ENCODE data around the gene RNF213.
"Not testable (repeated sequence)": the region's sequence is repeated elsewhere in the genome, so short reads cannot be mapped to it uniquely, and the experiment has no call there.

The RNF213 gene

DNA sequence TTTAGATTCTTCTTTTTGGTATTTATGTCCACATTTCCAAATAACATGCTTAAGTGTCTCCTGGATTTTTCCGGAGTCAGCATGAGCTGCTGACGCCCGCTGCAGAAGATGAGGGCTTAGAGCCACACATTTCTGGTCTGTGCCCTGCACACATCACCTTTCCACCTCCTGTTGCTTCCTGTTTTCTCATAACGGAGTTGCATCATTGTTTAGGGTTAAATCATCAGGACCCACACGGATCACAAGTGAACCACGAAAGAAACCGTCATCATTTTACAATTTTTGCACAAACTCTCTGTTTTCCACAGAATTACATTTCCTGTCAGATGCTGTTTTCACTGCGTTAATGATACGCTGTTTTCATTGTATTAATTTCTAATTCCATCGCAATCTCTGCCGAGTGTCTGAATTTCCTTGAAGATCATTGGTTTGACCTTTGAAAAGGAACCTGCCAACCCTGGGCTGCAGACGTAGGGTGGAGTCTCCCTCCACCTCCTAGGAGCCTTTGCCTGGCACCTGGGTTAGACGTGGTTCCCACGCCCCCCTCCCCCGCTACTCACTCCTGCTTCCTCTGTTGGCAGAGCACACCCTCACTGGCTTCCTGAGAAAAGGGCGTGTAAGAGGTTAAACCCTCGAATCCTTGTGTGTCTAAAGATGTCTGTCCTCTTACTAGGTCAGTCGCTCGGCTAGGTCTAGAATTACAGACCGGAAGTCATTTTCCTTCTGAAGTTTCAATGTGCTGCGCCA is 68.2 kb downstream of the RNF213 start:
- H3K27ac ChIP-seq: no peak overlapping the region
- TF ChIP-seq CTCF (conservative IDR thresholded peaks at IDR 0.05): no peak

DNA sequence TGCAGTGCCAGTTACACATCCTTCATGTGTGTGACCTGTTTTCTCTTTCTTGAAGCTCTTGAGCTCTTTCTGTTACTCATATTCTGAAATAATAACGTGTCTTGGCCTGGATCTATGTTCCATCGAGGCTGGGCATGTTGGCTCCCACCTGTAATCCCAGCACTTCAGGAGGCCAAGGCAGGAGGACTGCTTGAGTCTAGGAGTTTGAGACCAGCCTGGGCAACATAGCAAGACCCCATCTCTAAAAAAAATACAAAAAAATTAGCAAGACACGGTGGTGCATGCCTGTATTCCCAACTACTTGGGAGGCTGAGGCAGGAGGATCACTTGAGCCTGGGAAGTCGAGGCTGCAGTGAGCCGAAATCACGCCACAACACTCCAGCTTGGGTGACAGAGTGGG is 68.8 kb downstream of the RNF213 start:
- not testable (repeated sequence) for H3K27ac ChIP-seq

DNA sequence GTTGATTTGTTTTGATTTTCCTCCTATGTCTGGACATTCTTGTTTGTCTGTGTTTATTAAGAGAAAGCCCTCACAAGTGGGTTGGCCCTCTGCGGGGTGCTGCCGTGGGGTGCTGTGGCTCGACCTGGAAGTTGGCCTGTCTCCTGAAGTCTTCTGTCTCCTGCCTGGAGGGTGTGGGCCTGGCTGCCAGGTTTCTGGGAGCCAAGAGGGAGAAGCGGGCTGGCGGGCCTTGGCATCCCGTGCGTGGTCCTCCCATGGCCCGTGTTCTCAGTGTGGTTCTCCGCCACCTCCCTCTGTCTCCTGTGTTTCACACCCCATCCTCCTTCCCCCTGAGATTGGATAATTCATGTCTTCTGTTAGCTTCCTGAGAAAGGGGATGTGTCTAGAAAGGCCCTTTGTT is 69.6 kb downstream of the RNF213 start:
- no peak overlapping the region for H3K27ac ChIP-seq
- no peak for TF ChIP-seq CTCF (conservative IDR thresholded peaks at IDR 0.05)

DNA sequence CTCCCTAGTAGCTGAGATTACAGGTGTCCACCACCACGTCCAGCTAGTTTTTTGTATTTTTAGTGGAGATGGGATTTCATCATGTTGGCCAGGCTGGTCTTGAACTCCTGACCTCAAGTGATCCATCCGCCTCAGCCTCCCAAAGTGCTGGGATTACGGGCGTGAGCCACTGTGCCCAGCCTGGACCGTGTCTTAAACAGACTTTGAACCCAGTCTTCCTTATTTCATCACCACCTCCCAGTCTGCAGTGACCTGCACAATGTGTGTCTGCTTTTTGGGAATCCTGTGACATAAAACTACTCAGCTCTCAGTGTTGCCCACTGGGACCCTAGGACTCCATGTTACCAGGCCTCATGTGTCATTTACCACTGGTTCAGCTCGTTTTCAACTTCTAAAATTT is 70.3 kb downstream of the RNF213 start:
- H3K27ac ChIP-seq: not testable (repeated sequence)

DNA sequence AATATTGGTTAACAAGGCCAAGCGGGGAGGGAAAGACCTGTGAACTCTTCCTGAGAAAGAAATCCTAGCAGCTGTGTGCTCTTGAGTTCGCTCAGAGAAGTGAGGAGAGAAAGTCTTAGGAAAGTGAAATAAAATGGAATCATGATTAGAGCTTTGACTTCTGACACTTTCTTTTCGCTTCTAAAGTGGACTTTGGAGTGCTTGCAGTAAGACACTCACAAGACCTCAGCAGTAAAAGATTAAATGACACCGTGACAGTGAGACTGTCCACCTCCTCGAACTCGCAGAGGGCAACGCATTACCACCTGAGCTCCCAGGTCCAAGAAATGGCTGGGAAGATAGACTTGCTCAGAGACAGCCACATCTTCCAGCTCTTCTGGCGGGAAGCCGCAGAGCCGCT is 71.2 kb downstream of the RNF213 start:
- H3K27ac ChIP-seq: no peak overlapping the region
- no peak for TF ChIP-seq CTCF (conservative IDR thresholded peaks at IDR 0.05)

- no peak overlapping the region for H3K27ac ChIP-seq
- no peak for TF ChIP-seq CTCF (conservative IDR thresholded peaks at IDR 0.05)
Observed at GRCh38 chr17:80337195-80337895, 76.7 kb downstream of the RNF213 start.

GRCh38 chr17:80339118-80339517 is 78.5 kb downstream of the RNF213 start:
- H3K27ac ChIP-seq: no peak overlapping the region
- TF ChIP-seq CTCF (conservative IDR thresholded peaks at IDR 0.05): no peak

GRCh38 chr17:80339731-80340456 is 79.2 kb downstream of the RNF213 start:
- no peak overlapping the region for H3K27ac ChIP-seq
- TF ChIP-seq CTCF (conservative IDR thresholded peaks at IDR 0.05): no peak

Measured in VCaP (cell line).